T-helper 2 cell treated with Interferon-gamma antibody and Interleukin-4, amounts not matched to agents 100 ng/mL and 5 ng/mL, for 36 hours (primary cell): ENCODE measurements around the gene PCGF3. TPM values are rescaled to one million over a fixed set of nuclear protein-coding genes. Genes with fewer than 3 reads are reported as not detected.
"Not testable (repeated sequence)": the region's sequence is repeated elsewhere in the genome, so short reads cannot be mapped to it uniquely, and the experiment has no call there.

Experiments
- intact Hi-C: fragments of 100-400 bp; cut with micrococcal nuclease; formaldehyde crosslinking; loops from one replicate; pipeline ENCODE4 v1.15.1; 2023
- total RNA-seq: library from RNA; stranded (reverse); gene quantifications from 2 replicates; pipeline ENCODE4 v1.2.3, GENCODE V29; 2022

PCGF3 gene
- total RNA-seq, 1 donor from 2014 or later: 33.8 TPM

DNA sequence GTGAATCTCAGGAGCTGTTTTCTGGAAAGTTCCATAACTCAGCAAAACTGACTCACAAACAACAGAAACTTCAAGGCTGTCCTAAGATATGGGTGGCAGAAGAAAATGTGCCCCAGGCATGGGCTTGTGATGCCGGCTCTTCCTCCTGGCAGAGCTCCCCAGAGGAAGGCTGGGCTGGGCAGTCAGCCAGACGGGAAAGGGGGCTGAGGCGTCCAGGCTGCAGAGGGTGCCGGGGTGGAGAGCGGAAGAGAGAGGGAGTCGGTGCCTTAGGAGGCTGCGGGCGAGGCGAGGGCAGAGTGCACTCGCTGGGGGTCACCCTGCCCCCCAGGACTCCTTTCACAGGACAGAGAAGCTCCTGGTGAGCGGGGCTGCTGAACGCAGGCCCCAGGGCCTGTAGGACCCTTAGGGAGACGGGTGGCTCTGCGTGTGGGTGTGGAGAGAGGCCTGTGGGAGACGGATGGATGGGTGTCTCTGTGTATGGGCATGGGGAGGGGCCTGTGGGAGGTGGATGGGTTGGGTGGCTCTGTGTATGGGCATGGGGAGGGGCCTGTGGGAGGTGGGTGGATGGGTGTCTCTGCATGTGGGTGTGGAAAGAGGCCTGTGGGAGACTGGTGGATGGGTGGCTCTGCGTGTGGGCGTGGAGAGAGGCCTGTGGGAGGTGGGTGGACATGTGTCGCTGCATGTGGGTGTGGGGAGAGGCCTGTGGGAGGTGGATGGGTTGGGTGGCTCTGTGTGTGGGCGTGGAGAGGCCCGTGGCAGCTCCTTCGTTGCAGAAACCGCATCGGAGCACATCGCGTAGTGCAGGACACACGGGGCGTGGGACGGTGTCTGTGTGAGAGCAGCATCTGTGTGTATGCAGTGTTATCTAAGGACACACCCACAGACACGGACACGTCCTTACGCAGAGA, 15.9 kb downstream of the PCGF3 start:
- intact Hi-C loops: no loop called here

GRCh38 chr4:722169-722725, 16.6 kb downstream of the PCGF3 start:
- intact Hi-C loops: no loop called here

DNA sequence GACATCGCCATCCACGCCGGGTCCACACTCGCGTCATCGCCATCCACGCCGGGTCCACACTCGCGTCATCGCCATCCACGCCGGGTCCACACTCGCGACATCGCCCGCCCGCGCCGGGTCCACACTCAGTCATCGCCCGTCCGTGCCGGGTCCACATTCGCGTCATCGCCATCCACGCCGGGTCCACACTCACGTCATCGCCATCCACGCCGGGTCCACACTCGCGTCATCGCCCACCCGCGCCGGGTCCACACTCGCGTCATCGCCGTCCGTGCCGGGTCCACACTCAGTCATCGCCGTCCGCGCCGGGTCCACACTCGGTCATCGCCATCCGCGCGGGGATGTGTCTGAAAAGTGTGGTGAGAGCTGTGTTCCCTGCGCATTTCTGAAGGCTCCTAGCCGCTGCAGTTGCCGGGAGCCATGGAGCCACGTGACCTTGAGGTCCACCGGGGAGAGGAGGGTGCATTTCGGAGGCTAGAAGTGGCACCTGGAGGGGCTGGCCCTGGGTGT, 17.3 kb downstream of the PCGF3 start:
- intact Hi-C loops: no loop called here

DNA sequence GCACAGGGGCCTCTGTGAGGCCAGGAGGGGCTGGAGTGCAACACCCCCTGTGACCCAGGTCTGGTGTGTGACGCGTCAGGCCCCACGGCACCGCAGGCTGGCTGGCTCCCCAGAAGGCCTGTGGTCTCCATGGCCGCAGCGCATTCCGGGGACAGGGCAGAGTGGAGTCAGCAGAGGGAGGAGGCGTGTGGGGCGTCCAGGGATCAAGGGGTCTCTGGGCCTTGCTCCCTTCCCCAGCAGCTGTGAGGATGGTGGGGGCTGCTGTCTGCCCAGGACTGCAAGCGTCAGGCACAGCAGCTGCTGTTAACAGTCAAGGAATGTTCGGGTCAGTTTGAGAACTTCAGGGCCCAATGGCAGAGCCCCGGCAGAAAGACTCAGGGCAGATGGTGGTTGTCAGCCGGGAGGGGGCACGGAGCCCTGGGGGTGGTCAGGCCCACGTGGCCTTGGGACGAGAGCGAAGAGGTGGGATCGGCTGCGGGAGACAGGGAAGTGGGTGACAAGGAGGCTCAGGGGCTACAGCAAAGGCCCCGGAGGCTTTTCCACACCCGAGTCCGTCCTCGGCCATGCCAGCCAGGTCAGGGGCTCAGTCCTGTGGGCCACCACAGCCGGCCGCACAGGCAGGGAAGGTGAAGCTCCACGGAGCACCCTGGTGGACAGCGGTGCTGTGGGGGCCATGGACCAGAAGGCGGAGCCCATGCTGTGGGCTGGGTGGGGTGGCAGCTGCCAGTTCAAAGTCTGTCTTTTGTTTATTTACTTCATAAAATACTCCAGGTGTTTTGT, 18.3 kb downstream of the PCGF3 start:
- intact Hi-C loops: no loop called here

- intact Hi-C loops: no loop called here
Observed at GRCh38 chr4:725391-726234, 20.0 kb downstream of the PCGF3 start.

GRCh38 chr4:726235-726787, 20.7 kb downstream of the PCGF3 start:
- intact Hi-C loops: no loop called here

DNA sequence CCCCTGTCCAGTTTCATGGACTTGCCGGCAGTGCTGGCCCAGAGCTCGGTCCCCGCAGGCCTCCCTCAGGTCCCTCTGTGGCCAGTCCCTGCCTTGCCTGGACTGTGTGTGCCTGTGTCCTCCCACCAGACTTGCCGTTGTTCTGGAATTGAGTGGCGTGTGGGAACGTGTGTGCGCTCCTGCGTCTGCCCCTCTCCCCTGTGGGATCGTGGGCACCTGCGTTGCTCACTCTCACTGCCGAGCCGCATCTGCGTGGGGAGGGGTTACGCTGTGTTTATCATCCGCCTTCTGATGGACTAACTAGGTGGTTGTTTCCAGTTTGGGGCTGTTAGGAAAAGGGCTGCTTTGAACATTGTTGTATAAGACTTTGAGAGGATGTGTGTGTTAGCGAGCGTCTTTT, 21.2 kb downstream of the PCGF3 start:
- intact Hi-C loops: no loop called here

DNA sequence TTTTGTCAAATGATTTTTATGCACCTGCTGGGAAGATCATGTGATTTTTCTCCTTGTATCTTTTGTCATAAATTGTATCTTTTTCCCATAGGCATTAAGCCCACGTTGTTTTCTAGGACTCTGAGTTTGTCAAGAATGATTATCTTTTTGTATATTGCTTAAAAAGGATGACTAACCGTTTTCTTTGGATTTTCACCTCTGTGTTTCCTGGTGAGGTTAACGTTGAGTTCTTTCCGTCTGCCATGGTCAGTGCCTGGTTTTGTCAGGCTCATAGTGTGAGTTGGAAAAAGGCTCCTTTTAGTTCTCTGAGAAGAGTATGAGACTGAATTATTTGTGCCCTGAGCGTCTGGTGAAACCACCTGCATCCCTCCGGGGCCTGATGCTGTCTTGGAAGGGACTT, 21.9 kb downstream of the PCGF3 start:
- intact Hi-C loops: no loop called here

GRCh38 chr4:729336-730315, 24.0 kb downstream of the PCGF3 start:
- intact Hi-C loops: no loop called here

DNA sequence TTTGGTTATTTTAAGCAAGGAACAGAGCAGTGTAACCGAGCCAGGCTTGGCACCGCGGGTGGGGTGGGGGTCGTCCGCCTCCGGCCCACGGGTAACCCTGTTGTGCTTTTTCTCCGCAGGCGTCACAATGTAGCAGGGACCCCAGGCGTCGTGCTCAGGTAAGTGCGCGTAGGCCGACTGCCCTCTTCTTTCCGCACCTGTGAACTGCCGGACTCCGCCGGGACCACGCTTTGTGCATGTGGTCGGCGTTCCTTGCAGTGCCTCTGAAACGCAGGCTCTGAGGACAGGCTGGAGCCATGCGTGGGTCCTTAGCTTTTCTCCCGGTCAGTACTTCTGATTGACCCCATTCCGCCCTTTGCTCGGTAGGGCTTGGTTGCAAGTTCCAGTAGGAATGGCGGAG, 24.9 kb downstream of the PCGF3 start:
- intact Hi-C loops: no loop called here

GRCh38 chr4:730946-731904, 25.6 kb downstream of the PCGF3 start:
- intact Hi-C loops: not testable (repeated sequence)

DNA sequence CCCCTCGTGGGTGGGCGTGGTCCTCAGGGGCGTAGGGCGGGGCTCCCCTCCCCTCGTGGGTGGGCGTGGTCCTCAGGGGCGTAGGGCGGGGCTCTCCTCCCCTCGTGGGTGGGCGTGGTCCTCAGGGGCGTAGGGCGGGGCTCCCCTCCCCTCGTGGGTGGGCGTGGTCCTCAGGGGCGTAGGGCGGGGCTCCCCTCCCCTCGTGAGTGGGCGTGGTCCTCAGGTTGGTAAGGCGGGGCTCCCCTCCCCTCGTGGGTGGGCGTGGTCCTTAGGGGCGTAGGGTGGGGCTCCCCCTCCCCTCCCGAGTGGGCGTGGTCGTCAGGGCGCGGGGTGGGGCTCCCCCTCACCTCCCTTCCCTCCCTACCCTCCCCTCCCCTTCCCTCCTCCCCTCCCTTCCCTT, 26.3 kb downstream of the PCGF3 start:
- intact Hi-C loops: not testable (repeated sequence)

GRCh38 chr4:732486-732885, 26.9 kb downstream of the PCGF3 start:
- intact Hi-C loops: no loop called here

DNA sequence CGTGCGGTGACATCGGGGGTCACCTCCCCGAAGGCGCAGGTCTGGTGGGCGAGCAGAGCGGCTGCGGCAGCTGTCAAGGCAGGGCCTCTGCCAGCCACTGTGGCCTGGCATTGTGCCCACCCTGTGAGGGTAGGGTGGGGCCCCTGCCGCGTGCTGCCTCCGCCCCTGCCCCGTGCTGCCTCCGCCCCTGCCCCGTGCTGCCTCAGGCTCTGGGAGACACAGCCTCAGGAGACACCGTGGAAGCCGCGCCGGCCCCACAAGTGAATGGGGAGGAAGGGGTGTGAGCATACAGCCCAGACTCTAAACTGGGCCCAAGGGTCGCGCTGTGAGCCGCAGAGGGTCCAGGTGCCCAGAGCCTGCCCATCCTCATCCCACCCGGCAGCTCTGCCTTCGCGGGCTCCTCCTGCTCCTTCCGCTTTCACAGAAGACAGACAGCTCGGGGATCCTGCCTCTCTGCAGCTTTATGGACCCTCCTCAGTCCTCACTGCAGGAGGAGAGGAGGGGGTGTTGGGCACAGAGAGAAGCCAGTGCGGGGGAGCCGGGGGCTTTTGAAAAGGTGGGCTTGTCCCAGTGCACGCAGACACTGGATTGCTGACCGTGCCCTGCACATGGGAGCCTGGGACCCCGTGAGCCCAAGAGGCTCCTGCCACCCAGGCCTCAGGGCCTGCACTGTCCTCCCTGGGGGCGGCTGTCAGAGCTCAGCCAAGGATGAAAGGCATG, 27.4 kb downstream of the PCGF3 start:
- intact Hi-C loops: no loop called here

GRCh38 chr4:733631-733980, 28.0 kb downstream of the PCGF3 start:
- intact Hi-C loops: no loop called here

- intact Hi-C loops: no loop called here
Observed at GRCh38 chr4:734075-734474, 28.4 kb downstream of the PCGF3 start.

GRCh38 chr4:734951-735350, 29.3 kb downstream of the PCGF3 start:
- intact Hi-C loops: no loop called here

GRCh38 chr4:735583-735982, 30.0 kb downstream of the PCGF3 start:
- intact Hi-C loops: no loop called here
